HCT116 (cell line): ENCODE measurements around the gene PTPRCAP. TPM values are rescaled to one million over a fixed set of nuclear protein-coding genes. Genes with fewer than 3 reads are reported as not detected.
"Not testable (repeated sequence)": the region's sequence is repeated elsewhere in the genome, so short reads cannot be mapped to it uniquely, and the experiment has no call there.

Experiments used
- ATAC-seq: fragments of 200-7000 bp; cut with Tn5 transposase; 2 replicates; pipeline ENCODE4 v1.9.1; 2020; ENCODE audit warnings: mild to moderate bottlenecking, moderate library complexity
- BruUV-seq: library from RNA; stranded (reverse); fragments of 400-500 nt; replicated peaks from 2 replicates; lab custom pipeline; 2021; lab: Mats Ljungman, UMichigan
- CTCF ChIA-PET: fragments of 300-600 bp; sonication (Branson Sonifier 250); formaldehyde crosslinking; loops from one replicate; lab custom pipeline; 2021; ENCODE audit warnings: antibody characterized with exemption; lab: Charles Lee
- POLR2A ChIA-PET: fragments of 300-600, 350-600 bp; sonication (Branson Sonifier 250); formaldehyde crosslinking; loops from one replicate; lab custom pipeline; 2021; ENCODE audit warnings: antibody characterized with exemption; lab: Charles Lee
- RAD21 ChIA-PET, 2 experiments: fragments of 300-600 bp; sonication (Branson Sonifier 250); formaldehyde crosslinking; loops; one replicate each; lab custom pipeline; 2023; ENCODE audit warnings: low total read pairs in 2 of 2; ENCODE audit not compliant: uncharacterized antibody in 2 of 2, unreplicated experiment in 2 of 2, low non-redundant PET in 1 of 2; lab: Charles Lee
- DNase-seq: peaks from one replicate; pipeline ENCODE4 v3.0.0-alpha.2; 2010; ENCODE audit warnings: low read depth, low spot score
- H2AFZ ChIP-seq: fragments of 200-600 bp; shearing (Covaris generic), sonication (generic); 2 replicates; pipeline ENCODE4 v1.6.1; 2017; ENCODE audit warnings: low read depth, mixed run types, mixed read lengths, antibody characterized with exemption, low read length; ENCODE audit not compliant: poor library complexity, severe bottlenecking
- H3K27ac ChIP-seq: 2 replicates; pipeline ENCODE4 v1.5.1; 2012; ENCODE audit warnings: low read depth, low read length
- H3K27me3 ChIP-seq: fragments of 200-600 bp; sonication (generic); 2 replicates; pipeline ENCODE4 v1.6.1; 2016; ENCODE audit warnings: mixed run types, low read length, mixed read lengths; ENCODE audit not compliant: insufficient read depth
- H3K36me3 ChIP-seq, 2 experiments: fragments of 200-500 bp in 1 of 2; fragments of 200-600 bp in 1 of 2; sonication (Bioruptor generic) in 1 of 2; sonication (generic) in 1 of 2; 2 replicates each; pipeline versions ENCODE4 v1.5.1 to v1.6.1; 2014 to 2016; ENCODE audit warnings: low read length in 2 of 2, inconsistent platforms in 1 of 2, mixed read lengths in 1 of 2, mixed run types in 1 of 2; ENCODE audit not compliant: insufficient read depth in 2 of 2, control insufficient read depth in 1 of 2
- H3K4me1 ChIP-seq, 2 experiments: fragments of 200-600 bp in 1 of 2; sonication (generic) in 1 of 2; 2 replicates each; pipeline versions ENCODE4 v1.5.1 to v1.6.1; 2012 to 2017; ENCODE audit warnings: low read length in 2 of 2, inconsistent platforms in 1 of 2, mild to moderate bottlenecking in 1 of 2, mixed read lengths in 1 of 2, mixed run types in 1 of 2, moderate library complexity in 1 of 2; ENCODE audit not compliant: insufficient read depth in 2 of 2, control insufficient read depth in 1 of 2
- H3K4me2 ChIP-seq: fragments of 200-600 bp; sonication (generic); 2 replicates; pipeline ENCODE4 v1.6.1; 2017; ENCODE audit warnings: mixed run types, low read length, mixed read lengths
- H3K4me3 ChIP-seq, 2 experiments: fragments of 200-600 bp in 1 of 2; sonication (generic) in 1 of 2; replicated peaks in 1 of 2; 2 replicates each; pipeline ENCODE4 v1.5.1; 2011 to 2016; ENCODE audit warnings: low read length in 2 of 2, control low read depth in 1 of 2, low read depth in 1 of 2, mild to moderate bottlenecking in 1 of 2, mixed read lengths in 1 of 2, mixed run types in 1 of 2
- H3K79me2 ChIP-seq: fragments of 200-600 bp; sonication (generic); 2 replicates; pipeline ENCODE4 v1.6.1; 2017; ENCODE audit warnings: mild to moderate bottlenecking, mixed run types, low read length, moderate library complexity, mixed read lengths; ENCODE audit not compliant: insufficient read depth
- H3K9ac ChIP-seq: fragments of 200-600 bp; sonication (generic); 2 replicates; pipeline ENCODE4 v1.6.1; 2016; ENCODE audit warnings: low read length, mixed read lengths
- H3K9me2 ChIP-seq: fragments of 200-600 bp; sonication (generic), shearing (Covaris generic); 2 replicates; pipeline ENCODE4 v1.6.1; 2017; ENCODE audit warnings: mixed run types, mild to moderate bottlenecking, moderate library complexity; ENCODE audit not compliant: insufficient read depth
- H3K9me3 ChIP-seq, 2 experiments: fragments of 200-500 bp in 1 of 2; fragments of 200-600 bp in 1 of 2; sonication (Bioruptor generic) in 1 of 2; sonication (generic) in 1 of 2; 2 replicates each; pipeline ENCODE4 v1.6.1; 2014 to 2017; ENCODE audit warnings: low read length in 2 of 2, mixed read lengths in 2 of 2, inconsistent platforms in 1 of 2, low read depth in 1 of 2, mild to moderate bottlenecking in 1 of 2, mixed run types in 1 of 2, moderate library complexity in 1 of 2; ENCODE audit not compliant: control insufficient read depth in 1 of 2, insufficient read depth in 1 of 2
- H4K20me1 ChIP-seq: fragments of 200-600 bp; sonication (generic), shearing (Covaris generic); 2 replicates; pipeline ENCODE4 v1.6.1; 2017; ENCODE audit warnings: mixed run types, mild to moderate bottlenecking, moderate library complexity; ENCODE audit not compliant: insufficient read depth
- POLR2AphosphoS5 ChIP-seq: IDR thresholded peaks from 2 replicates; pipeline ENCODE4 v1.6.1; 2011; ENCODE audit warnings: mild to moderate bottlenecking, low read depth, low read length, moderate library complexity
- SRF ChIP-seq: IDR thresholded peaks from 2 replicates; pipeline ENCODE4 v1.6.1; 2012; ENCODE audit warnings: low read depth
- intact Hi-C: fragments of 100-400 bp; cut with micrococcal nuclease; formaldehyde crosslinking; loops from 2 replicates; pipeline ENCODE4 v1.10.0; 2022
- total RNA-seq: library from RNA; stranded (reverse); gene quantifications from one replicate; pipeline ENCODE4 v1.2.1, GENCODE V29; 2021; ENCODE audit not compliant: unreplicated experiment

Gene PTPRCAP
- total RNA-seq, 1 experiment from 2014 or later = 1.4 TPM

GRCh38 chr11:67465530-67465929 lies 28.0 kb upstream of the PTPRCAP start:
- peak overlapping the region; percentile 87 to 96 for H3K4me3 ChIP-seq
- peaks cover 15% of the 10 kb centered on the region; the same call in 1 of the 2 replicates for H3K79me2 ChIP-seq
- RAD21 ChIA-PET = interaction anchor here in 1 of 2 experiments (0.6 kb wide), 1 partner anchor 74 kb away, joined by 3 read pairs; the partner anchor contains the start of gene RAD9A
- H2AFZ ChIP-seq, H4K20me1 ChIP-seq, H3K36me3 ChIP-seq, BruUV-seq, H3K9me3 ChIP-seq, H3K27me3 ChIP-seq, H3K9me2 ChIP-seq, CTCF ChIA-PET, ATAC-seq, DNase-seq: not testable (repeated sequence)
- intact Hi-C loops = loop anchor here (2.0 to 5.0 kb wide), 2 partner anchors 37 to 113 kb away; partner anchors contain the start of genes POLD4 and RPS6KB2
- peak; percentile 51; the same call in 1 of the 2 replicates for TF ChIP-seq POLR2AphosphoS5
- H3K9ac ChIP-seq = peak overlapping the region; percentile 97
- peak overlapping the region; percentile 98 for H3K27ac ChIP-seq
- H3K4me1 ChIP-seq = peaks cover 35 to 59% of the 10 kb centered on the region in 2 experiments
- peak overlapping the region; percentile 100 for H3K4me2 ChIP-seq
- POLR2A ChIA-PET = interaction anchor here (1.0 kb wide), 1 partner anchor 8 kb away, joined by 3 read pairs; no protein-coding TSS in a partner anchor

GRCh38 chr11:67465189-67465510 lies 27.7 kb upstream of the PTPRCAP start:
- Histone ChIP-seq H3K36me3 (no peaks in the 10 kb centered on the region), H3K9me3 (no peaks in the 10 kb centered on the region), H3K27ac (peak overlapping the region; percentile 98), H2AFZ (no peak overlapping the region), H3K9ac (peak overlapping the region; percentile 97), H3K79me2 (peaks cover 15% of the 10 kb centered on the region; the same call in 1 of the 2 replicates)
- no TSS peak for BruUV-seq
- RAD21 ChIA-PET = interaction anchor here in 1 of 2 experiments (0.6 kb wide), 1 partner anchor 73 kb away, joined by 3 read pairs; the partner anchor contains the start of gene RAD9A
- DNase-seq = no peak
- CTCF ChIA-PET = no interaction called here
- TF ChIP-seq SRF = no peak
- TF ChIP-seq, all 23 proteins: peak for 0
- intact Hi-C loops = loop anchor here (2.0 to 5.0 kb wide), 2 partner anchors 36 to 113 kb away; partner anchors contain the start of genes POLD4 and RPS6KB2
- Histone ChIP-seq H3K4me3 (peak overlapping the region; percentile 87 to 96), H3K9me2 (no peaks in the 10 kb centered on the region), H3K4me2 (peak overlapping the region; percentile 100), H4K20me1 (no peaks in the 10 kb centered on the region), H3K27me3 (no peaks in the 10 kb centered on the region), H3K4me1 (peaks cover 35 to 59% of the 10 kb centered on the region in 2 experiments)
- POLR2A ChIA-PET = no interaction called here
- ATAC-seq = peak; percentile 4
